B cell (primary cell): ENCODE measurements around the gene RXFP2. TPM values are rescaled to one million over a fixed set of nuclear protein-coding genes. Genes with fewer than 3 reads are reported as not detected.

ENCODE experiments used
- ATAC-seq: fragments of 200-7000 bp; cut with Tn5 transposase; one replicate; pipeline ENCODE4 v1.10.0; 2021; ENCODE audit warnings: low read depth, mild to moderate bottlenecking, moderate number of reproducible peaks, moderate library complexity
- CTCF ChIA-PET: fragments of 350-600 bp; sonication (Branson Sonifier 250); formaldehyde crosslinking; loops from one replicate; lab custom pipeline; 2021; ENCODE audit warnings: antibody characterized with exemption, inconsistent platforms; lab: Charles Lee
- POLR2A ChIA-PET: fragments of 350-600 bp; sonication (Branson Sonifier 250); formaldehyde crosslinking; loops from one replicate; lab custom pipeline; 2021; ENCODE audit warnings: antibody characterized with exemption; lab: Charles Lee
- DNase-seq: peaks from one replicate; pipeline ENCODE4 v3.0.0; 2013
- H2AFZ ChIP-seq: 2 replicates; pipeline ENCODE4 v1.6.1; 2012; ENCODE audit warnings: mild to moderate bottlenecking, low read depth, low read length; ENCODE audit not compliant: insufficient read depth, poor library complexity, severe bottlenecking
- H3K27ac ChIP-seq, 2 donors: 1 replicate in 1 of 2; 2 replicates in 1 of 2; pipeline ENCODE4 v1.5.1; 2012 to 2013; ENCODE audit warnings: low read length in 2 of 2, mild to moderate bottlenecking in 2 of 2, moderate library complexity in 1 of 2
- H3K27me3 ChIP-seq, 4 experiments: fragments of 200-600 bp in 1 of 4; sonication (generic) in 1 of 4; replicated peaks in 1 of 4; 1 replicate in 2 of 4; 2 replicates in 2 of 4; pipeline versions ENCODE4 v1.6.1 to v1.7.0; 2013 to 2016; ENCODE audit warnings: low read length in 3 of 4, mild to moderate bottlenecking in 2 of 4, mixed read lengths in 1 of 4, moderate library complexity in 1 of 4; ENCODE audit not compliant: insufficient read depth in 4 of 4, control insufficient read depth in 3 of 4; ENCODE audit errors: control extremely low read depth in 1 of 4
- H3K36me3 ChIP-seq, 2 experiments: replicated peaks in 1 of 2; 1 replicate in 1 of 2; 2 replicates in 1 of 2; pipeline versions ENCODE4 v1.6.1 to v1.7.1; 2013; ENCODE audit warnings: low read length in 1 of 2; ENCODE audit not compliant: insufficient read depth in 2 of 2, control insufficient read depth in 1 of 2; ENCODE audit errors: control extremely low read depth in 1 of 2, extremely low read depth in 1 of 2
- H3K4me1 ChIP-seq, 2 donors: fragments of 200-600 bp in 1 of 2; sonication (generic) in 1 of 2; 1 replicate in 1 of 2; 2 replicates in 1 of 2; pipeline versions ENCODE4 v1.5.1 to v1.6.1; 2013 to 2017; ENCODE audit warnings: low read length in 2 of 2; ENCODE audit not compliant: control insufficient read depth in 2 of 2, insufficient read depth in 2 of 2
- H3K4me2 ChIP-seq: replicated peaks from 2 replicates; pipeline ENCODE3; 2012; ENCODE audit warnings: mild to moderate bottlenecking, low read depth, low read length; ENCODE audit not compliant: poor library complexity, severe bottlenecking
- H3K4me3 ChIP-seq, 5 experiments: fragments of 200-600 bp in 1 of 5; sonication (generic) in 1 of 5; 1 replicate in 3 of 5; 2 replicates in 2 of 5; pipeline versions ENCODE4 v1.5.1 to v1.7.0; 2011 to 2016; ENCODE audit warnings: low read length in 4 of 5, mild to moderate bottlenecking in 4 of 5, low read depth in 2 of 5, control low read depth in 1 of 5, moderate library complexity in 1 of 5; ENCODE audit not compliant: insufficient read depth in 1 of 5; ENCODE audit errors: control extremely low read depth in 1 of 5, extremely low read depth in 1 of 5
- H3K79me2 ChIP-seq: fragments of 200-600 bp; sonication (generic); one replicate; pipeline ENCODE4 v1.6.0; 2016; ENCODE audit warnings: low read length; ENCODE audit not compliant: control insufficient read depth, insufficient read depth
- H3K9ac ChIP-seq: fragments of 200-600 bp; sonication (generic); 2 replicates; pipeline ENCODE4 v1.6.1; 2017; ENCODE audit warnings: mild to moderate bottlenecking, low read length, moderate library complexity
- H3K9me3 ChIP-seq, 3 donors: one replicate each; pipeline versions ENCODE4 v1.6.1 to v1.7.1; 2013; ENCODE audit warnings: low read length in 2 of 3; ENCODE audit not compliant: control insufficient read depth in 2 of 3, insufficient read depth in 1 of 3; ENCODE audit errors: control extremely low read depth in 1 of 3
- H4K20me1 ChIP-seq: 2 replicates; pipeline ENCODE4 v1.6.0; 2012; ENCODE audit warnings: mild to moderate bottlenecking, low read length; ENCODE audit not compliant: insufficient read depth, control insufficient read depth, poor library complexity, severe bottlenecking
- H3K27ac Mint-ChIP-seq: one replicate; pipeline ENCODE4 v1.8.0; 2021; ENCODE audit warnings: mixed read lengths
- H3K27me3 Mint-ChIP-seq: one replicate; pipeline ENCODE4 v1.8.0; 2021; ENCODE audit warnings: mixed read lengths
- H3K4me1 Mint-ChIP-seq: one replicate; pipeline ENCODE4 v1.8.0; 2021; ENCODE audit warnings: mixed read lengths
- H3K4me3 Mint-ChIP-seq: one replicate; pipeline ENCODE4 v1.8.0; 2021; ENCODE audit warnings: mixed read lengths
- H3K9me3 Mint-ChIP-seq: one replicate; pipeline ENCODE4 v1.8.0; 2022; ENCODE audit warnings: mixed read lengths; ENCODE audit not compliant: insufficient read depth
- CTCF ChIP-seq: fragments of 200-600 bp; IDR thresholded peaks from one replicate; pipeline ENCODE4 v1.8.0; 2022; ENCODE audit warnings: antibody characterized with exemption, mild to moderate bottlenecking
- EZH2 ChIP-seq: IDR thresholded peaks from 2 replicates; pipeline ENCODE4 v1.6.1; 2012; ENCODE audit warnings: borderline replicate concordance, low read depth, mild to moderate bottlenecking, moderate library complexity, low read length; ENCODE audit not compliant: insufficient read depth, poor library complexity, severe bottlenecking
- WGBS: methylation state at CpG from one replicate; pipeline ENCODE4 v1.1.5; 2013; ENCODE audit warnings: missing lambda C conversion rate; ENCODE audit not compliant: insufficient coverage; 5-methylcytosine and 5-hydroxymethylcytosine counted together
- intact Hi-C: fragments of 100-400 bp; cut with micrococcal nuclease; formaldehyde crosslinking; loops from one replicate; pipeline ENCODE4 v1.10.0; 2022
- polyA plus RNA-seq: library from polyadenylated mRNA; depleted of rRNA; stranded (reverse); fragments of >200 nt; gene quantifications from 2 replicates; pipeline ENCODE4 v1.2.3, GENCODE V29; 2012
- total RNA-seq, 2 donors: library from RNA; stranded (reverse); fragments of 120-200 nt in 1 of 2; gene quantifications; 1 replicate in 1 of 2; 2 replicates in 1 of 2; pipeline versions ENCODE4 v1.2.3 to v1.2.4, GENCODE V29; 2013 to 2022

RXFP2 gene
- total and polyA plus RNA-seq, 2 donors (not counting 1 experiment from before 2014, with no cell fraction given), result not detected

- H3K4me1 ChIP-seq, result peaks cover 5 to 7% of the 10 kb centered on the region in 2 donors
Observed at GRCh38 chr13:31851216-31851615, 111.9 kb downstream of the RXFP2 start.

More at GRCh38 chr13:31851216-31851615, 111.9 kb downstream of the RXFP2 start:
- Histone ChIP-seq H3K79me2 (no peaks in the 10 kb centered on the region), H3K9me3 (no peaks in the 10 kb centered on the region), H3K27me3 (no peaks in the 10 kb centered on the region), H3K4me3 (no peak overlapping the region), H3K36me3 (no peaks in the 10 kb centered on the region), H3K4me2 (no peak overlapping the region), H3K9ac (no peak overlapping the region), H3K27ac (no peak overlapping the region), H2AFZ (no peak overlapping the region), H4K20me1 (no peaks in the 10 kb centered on the region)
- peaks cover 10% of the 10 kb centered on the region for H3K4me1 Mint-ChIP-seq
- no peaks in the 10 kb centered on the region for H3K9me3 Mint-ChIP-seq
- no peak for DNase-seq
- H3K4me3 Mint-ChIP-seq, result no peak overlapping the region
- ChIA-PET POLR2A (no interaction called here), CTCF (no interaction called here)
- WGBS, result 97% methylated on average over 6 of the region's 6 CpGs
- intact Hi-C loops, result no loop called here
- ATAC-seq, result no peak
- TF ChIP-seq CTCF, result no peak
- no peak for TF ChIP-seq EZH2
- no peak overlapping the region for H3K27ac Mint-ChIP-seq
- H3K27me3 Mint-ChIP-seq, result peaks cover 25% of the 10 kb centered on the region
